Skin of body (tissue), 2 donors: ENCODE results near the gene ITGA1. TPM values are rescaled to one million over a fixed set of nuclear protein-coding genes. Genes with fewer than 3 reads are reported as not detected.
"Not testable (repeated sequence)": the region's sequence is repeated elsewhere in the genome, so short reads cannot be mapped to it uniquely, and the experiment has no call there.

Experiments used
- DNase-seq: peaks from one replicate; lab custom pipeline; 2025; lab: John Stamatoyannopoulos, UW
- total RNA-seq: library from RNA; depleted of rRNA; stranded (reverse); fragments of >200 nt; gene quantifications from one replicate; pipeline ENCODE4 v1.2.3, GENCODE V29; 2014

ITGA1 gene
- total RNA-seq, 1 donor from 2014 or later = 23.3 TPM

DNA sequence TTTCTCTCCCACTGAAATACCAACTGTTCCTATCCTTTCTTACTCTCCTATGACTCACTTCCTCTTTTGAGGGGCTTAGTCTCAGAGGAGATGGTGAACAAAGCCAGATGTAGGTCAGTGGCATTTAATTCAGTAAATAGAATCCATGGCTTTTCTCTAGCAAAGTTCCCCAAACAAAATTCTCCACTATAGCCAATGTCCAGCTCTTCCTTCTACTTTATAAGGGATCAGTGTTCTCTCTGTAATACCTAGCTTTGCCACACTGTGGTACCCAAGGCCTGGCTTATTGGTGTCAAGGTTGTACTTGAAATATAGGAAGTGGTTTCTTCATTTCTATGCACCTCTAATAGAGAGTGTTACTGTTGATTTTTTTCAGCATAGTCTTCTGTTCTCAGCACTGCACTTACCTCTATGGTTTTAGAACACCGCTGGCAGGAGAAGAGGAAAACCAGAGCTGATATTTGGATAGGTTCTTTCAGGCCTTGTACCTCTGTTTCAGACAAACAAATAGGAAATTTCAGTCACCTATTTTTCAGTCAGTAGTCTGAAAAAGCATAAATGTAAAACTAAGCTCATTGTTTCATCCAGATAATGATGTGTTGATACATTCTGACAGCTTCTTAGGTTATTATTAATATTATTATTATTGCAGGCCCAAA, 160.8 kb downstream of the ITGA1 start:
- peak; percentile 53 for DNase-seq

DNA sequence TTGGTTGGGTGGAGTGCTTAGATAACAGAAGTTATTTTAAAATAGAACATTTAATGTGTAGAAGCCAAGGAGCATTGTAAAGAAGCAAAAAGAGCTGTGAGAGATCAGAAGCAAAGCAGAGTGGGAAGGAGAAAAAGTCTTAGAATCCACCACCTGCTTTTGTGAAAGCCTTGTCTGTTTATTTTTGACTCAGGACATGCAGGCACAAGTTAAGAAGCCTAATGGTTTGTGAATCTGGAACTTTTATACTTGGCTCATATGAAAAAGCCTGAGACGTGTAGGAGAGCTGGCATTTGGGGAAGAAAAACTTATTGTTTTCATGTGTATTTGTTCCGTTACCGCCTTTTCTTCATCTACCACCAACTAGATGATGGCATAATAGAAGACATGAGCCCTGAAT, 163.0 kb downstream of the ITGA1 start:
- DNase-seq = no peak

DNA sequence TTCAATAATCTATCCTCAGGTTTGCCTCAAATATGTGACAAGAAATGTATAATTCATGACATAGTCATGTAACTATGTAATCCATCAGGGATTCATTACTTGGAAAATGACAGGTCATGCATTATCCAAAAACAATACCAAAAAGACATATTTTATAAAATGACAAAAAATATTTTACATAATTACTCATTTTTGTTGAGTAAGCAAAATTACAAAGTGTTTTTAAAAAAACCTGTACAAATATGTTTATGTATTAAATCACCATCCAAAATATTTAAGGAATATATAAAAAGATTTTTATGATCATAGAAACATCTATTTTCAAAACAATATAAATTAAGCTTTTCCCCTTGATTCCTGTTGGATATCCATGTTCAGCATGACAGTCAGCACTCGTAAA, 164.8 kb downstream of the ITGA1 start:
- DNase-seq = no peak

DNA sequence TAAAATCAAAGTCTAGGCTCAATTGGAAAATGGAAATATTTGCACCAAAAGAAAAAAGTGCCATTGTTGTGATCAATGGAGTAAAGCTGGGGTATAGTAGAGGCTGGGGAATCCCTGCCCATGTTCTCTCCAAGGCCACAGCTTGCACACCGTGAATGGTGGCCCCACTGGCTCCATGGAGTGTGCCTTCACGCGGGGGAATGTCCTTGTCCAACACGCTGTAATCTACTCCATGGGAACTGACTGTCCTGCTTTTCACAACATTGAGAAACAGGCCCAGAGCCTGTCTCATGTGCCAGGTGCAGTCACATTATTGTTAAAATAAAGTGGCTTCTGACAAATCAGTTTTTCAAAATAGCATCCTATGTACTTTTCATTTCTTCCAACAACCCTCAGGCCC, 168.3 kb downstream of the ITGA1 start:
- no peak for DNase-seq

DNA sequence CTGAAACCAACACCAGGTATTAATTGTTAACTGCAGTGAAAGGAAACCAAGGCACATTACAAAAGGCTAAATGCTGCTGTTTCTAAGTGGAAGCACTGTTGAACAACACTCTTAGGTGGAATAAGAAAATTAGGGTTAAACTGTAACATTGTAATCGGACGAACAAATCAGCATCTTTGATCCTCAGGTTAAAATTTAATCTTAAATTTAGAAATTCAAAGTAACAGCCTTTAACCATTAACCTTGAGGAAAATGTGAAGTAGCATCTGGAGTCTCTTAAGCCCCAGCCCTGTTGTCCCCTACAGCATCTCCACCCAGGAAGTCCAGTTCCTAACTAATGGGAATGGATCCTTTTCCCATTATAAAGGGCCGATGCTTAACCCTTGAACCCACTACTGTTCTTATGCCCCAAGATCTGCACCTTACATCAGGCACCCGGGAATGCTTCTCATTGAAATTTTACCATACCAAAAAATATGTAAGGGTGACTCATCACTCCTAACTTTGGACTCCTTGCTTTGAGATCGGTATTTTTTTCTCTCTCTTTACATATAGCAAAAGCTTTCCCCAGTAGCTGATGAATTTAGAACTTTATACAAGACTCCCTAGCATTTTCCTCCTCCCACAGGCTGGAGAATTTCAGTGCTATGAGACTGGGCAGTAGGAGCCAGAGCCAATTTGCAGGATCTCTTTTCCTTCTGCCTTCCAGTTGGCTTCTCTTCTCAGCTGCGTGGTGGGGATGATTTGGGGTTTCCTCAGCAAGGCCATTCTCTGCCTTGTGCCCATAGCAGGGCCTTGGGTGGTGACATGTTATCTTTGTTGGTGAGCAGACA, 169.4 kb downstream of the ITGA1 start:
- DNase-seq = no peak

DNA sequence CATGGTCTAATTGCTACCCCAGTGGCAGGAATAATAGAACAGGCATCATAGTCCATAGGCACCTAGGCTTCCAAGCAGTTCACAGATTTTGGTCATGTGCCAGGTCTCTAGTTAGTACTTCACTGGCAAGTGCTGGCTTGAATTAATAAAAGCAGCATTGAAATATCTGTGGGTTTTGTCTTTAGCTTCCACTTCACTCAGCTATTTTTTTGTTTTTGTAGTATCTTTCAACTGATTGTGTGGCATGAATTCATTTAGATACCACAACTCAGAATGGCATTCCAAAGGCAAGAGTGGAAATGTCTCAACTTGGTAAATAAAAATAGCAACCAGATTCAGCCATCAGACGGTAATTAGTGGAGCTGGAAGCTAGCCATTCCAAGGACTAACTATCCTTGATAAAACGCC, 173.6 kb downstream of the ITGA1 start:
- no peak for DNase-seq

DNA sequence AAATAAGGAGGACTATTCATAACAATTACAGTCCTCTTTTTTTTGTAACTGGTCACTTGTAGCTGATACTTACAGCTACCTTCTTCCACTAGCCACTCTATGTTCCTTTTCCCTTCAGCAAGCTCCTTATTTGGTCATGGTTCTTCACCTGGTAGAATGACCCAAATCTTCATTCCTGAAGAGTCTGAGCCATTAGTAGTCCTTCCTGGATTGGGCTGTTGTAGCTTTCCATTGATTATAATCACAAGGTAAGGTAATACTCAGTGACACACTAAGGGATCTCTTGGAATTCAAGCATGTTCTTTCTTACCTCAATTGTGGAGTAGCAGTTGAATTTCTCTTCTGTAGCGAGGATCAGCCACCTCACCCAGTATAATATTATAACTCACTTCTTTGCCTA, 175.9 kb downstream of the ITGA1 start:
- no peak for DNase-seq

DNA sequence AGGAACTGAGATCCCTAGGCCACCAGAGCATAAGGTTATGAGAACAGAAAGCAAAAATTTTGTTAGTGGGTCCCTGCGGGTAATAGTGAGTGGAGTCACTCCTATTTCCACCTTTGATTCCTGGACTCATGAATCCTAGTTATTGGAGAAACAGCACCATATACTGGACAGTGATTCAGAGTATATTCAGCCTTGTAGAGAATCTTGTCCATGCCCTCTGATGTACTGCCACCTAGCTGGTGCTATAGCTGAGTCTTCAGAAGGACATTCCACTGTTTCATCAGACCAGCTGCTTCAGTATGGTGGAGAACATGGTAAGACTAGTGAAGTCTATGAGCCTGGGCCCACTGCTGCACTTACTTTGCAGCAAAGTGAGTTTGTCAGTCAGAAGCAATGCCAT, 176.4 kb downstream of the ITGA1 start:
- no peak for DNase-seq

DNA sequence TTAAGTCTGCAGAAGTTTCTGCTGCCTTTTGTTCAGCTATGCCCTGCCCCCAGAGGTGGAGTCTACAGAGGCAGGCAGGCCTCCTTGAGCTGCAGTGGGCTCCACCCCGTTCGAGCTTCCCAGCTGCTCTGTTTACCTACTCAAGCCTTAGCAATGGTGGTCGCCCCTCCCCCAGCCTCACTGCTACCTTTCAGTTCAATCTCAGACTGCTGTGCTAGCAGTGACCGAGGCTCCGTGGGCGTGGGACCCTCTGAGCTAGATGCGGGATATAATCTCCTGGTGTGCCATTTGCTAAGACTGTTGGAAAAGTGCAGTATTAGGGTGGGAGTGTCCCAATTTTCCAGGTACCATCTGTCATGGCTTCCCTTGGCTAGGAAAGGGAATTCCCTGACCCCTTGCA, 188.4 kb downstream of the ITGA1 start:
- DNase-seq = not testable (repeated sequence)

DNA sequence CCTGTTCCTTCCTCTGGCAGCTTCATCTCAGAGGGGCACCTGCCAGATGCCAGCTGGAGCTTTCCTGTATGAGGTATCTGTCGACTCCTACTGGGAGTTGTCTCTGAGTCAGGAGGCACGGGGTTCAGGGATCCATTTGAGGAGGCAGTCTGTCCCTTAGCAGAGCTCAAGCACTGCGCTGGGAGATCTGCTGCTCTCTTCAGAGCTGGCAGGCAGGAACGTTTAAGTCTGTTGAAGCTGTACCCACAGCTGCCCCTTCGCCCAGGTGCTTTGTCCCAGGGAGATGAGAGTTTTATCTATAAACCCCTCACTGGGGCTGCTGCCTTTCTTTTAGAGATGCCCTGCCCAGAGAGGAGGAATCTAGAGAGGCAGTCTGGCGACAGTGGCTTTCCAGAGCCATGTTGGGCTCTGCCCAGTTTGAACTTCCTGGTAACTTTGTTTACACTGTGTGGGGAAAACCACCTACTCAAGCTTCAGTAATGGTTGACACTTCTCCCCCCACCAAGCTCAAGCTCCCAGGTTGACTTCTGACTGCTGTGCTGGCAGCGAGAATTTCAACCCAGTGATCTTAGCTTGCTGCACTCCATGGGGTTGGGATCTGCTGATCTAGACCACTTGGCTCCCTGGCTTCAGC, 189.7 kb downstream of the ITGA1 start:
- DNase-seq = no peak

DNA sequence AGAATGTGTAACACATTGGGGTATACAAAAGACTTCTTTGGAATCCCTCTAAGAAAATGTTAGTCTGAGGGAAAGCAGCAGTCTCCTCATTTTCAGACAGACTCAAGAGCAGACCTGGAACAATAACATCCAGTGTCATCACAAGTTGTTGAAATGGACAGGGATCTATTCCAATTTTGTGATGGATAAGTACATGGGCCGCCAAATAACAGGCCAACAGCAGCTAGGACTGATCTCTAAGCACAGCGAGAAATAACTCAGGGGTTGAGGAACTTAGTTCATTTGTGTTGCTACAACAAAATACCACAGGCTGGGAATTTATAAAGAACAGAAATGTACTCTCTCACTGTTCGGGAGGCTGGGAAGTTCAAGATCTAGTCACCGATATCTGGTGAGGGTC, 193.8 kb downstream of the ITGA1 start:
- no peak for DNase-seq

DNA sequence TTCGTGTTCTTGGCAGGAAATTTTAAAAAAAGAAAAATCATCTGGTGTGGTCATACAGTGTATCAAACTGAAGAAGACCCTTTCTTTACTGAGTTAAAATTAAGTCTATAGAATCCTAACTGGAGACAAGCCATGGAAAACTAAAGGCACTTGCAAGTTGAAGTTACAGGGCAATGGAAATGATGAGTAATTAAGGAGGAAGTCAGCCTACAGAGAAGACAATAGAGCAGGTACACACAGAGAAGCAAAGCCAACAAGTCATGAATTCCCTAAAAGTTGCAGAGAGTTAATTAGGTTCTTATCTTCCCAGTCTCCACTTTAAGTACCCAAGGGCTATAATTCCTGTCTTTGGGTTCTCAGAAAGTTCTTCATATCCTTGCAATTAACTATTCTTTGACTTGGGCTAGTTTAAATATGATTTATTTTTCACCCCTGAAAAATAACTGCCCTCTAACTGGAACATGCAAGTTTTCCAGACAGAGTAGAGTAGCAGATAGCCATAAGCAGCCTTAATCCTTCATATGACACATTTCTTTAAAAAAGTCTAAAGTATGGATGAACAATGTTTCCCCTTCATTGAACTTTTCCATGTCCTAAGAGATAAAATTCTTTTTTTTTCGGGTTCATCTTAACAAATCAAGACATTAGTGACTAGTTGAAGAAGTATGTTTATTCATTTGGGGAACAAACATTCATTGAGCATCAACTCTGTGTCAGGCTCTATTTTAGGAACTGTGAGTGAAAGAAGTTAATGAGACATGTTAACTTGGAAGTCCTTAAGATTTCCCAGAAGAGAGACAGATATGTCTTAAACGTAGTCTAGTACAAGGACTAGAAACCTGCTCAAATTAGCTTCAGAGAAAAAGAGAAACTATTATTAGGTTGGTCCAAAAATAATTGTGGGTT, 196.3 kb downstream of the ITGA1 start:
- no peak for DNase-seq

DNA sequence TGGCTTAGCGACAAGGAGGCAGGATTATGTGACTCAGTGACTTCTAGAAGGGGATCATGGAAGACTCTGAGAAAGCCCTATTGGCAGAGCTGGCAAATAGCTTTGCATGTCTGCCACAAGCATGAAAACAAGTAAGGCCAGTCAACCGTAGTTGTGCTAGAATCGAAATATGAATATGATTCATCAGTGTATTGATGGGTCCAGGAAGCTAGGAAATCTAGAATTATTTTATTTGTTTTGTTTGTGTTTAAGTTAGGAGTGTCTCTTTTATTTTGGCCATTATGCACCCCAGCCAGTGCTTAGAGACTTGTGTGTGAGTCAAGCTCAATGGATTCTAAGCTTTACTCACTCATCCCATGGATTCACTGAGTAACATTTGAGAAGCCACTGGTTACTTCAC, 197.6 kb downstream of the ITGA1 start:
- DNase-seq = no peak

DNA sequence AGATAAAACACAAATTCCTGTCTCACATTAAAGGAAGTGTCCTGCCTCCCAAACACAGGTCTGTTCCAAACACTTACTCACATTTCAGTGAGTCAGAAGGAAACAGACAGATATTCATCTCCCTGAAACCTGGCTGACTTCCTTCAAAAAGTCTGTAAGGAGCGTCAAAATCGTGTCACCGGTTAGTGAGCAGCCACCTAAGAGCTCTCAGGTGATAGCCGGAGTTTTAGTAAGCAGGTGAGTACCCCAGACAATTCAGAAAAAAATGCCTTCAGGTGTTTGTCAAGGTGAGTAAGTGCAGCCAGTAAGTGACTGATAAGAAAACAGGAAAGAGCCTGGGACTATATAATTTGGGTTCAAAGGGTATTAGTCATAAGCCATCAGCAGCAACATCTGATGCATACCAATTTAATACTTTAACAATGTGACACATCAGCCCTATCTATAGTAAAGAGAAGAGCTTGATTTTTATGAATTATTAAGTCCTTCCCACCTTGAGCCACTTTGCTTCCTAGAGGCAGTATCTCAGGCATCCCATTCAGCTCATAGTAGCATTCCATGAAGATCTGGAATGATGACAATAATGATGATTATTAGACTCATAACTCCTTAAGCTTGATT, 200.1 kb downstream of the ITGA1 start:
- no peak for DNase-seq

DNA sequence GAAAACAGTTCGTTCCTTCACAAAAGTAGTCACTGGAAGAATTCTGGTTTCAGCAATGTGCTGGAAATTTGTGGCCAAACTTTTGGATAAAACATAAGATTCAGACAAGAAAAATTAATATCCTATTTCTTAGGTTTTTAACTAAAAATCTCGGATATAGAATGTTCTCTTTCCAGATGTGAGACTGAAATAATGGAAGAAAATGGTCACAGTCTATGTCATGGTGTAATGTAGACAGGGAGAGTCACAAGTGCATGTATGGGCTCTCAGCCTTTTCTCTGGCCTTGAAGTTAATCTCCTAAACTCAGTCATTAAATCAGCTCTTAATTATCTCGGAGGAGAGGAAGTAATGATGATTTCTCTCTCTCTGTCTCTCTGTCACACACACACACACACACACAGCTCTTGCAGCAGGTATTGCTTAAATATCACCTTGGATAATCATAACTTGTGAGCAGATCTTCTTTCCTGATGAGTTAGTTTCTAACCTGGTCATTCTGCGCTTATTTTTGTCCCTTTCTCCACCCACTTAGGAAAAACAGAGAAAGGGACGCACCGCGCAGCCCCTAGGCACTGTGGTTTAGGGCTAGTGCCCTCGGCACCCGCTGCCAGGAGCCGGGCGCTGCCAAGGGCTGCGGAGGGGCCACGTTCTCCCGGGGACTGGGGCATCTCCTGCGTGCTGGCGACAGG, 200.8 kb downstream of the ITGA1 start:
- no peak for DNase-seq

DNA sequence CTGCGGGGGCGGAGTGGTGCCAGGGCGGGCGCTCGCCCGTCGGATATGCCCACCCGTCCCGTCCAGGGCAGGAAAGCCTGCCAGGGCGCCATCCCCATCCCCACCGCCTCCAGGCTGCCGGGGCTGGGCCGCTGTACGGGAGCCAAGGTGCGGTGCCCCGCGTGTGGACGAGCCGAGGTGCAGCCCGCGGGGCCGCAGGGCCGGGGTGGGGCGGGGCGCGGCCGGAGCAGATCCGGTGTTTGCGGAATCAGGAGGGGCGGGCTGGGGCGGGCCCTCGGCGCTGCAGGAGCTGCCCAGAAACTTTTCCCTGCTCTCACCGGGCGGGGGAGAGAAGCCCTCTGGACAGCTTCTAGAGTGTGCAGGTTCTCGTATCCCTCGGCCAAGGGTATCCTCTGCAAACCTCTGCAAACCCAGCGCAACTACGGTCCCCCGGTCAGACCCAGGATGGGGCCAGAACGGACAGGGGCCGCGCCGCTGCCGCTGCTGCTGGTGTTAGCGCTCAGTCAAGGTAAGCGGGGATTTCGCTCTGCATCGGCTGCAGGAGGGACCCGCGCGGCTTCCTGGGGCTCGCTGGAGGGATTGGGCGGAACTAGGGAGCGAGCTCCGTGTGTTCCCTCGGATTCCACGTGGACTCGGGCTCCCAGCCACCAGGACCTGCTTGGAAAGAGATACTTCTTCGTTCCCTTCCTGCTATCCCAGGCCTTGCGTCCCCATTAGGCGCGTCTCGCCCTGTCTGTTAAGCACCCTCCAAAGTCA, 201.5 kb downstream of the ITGA1 start, which contains the start of gene ITGA2:
TSS of gene ITGA2 (plus strand) at position 328 of the 756 bp plus-strand sequence. CDS start at position 445, 117 bp downstream.
- DNase-seq = peak; percentile 12

DNA sequence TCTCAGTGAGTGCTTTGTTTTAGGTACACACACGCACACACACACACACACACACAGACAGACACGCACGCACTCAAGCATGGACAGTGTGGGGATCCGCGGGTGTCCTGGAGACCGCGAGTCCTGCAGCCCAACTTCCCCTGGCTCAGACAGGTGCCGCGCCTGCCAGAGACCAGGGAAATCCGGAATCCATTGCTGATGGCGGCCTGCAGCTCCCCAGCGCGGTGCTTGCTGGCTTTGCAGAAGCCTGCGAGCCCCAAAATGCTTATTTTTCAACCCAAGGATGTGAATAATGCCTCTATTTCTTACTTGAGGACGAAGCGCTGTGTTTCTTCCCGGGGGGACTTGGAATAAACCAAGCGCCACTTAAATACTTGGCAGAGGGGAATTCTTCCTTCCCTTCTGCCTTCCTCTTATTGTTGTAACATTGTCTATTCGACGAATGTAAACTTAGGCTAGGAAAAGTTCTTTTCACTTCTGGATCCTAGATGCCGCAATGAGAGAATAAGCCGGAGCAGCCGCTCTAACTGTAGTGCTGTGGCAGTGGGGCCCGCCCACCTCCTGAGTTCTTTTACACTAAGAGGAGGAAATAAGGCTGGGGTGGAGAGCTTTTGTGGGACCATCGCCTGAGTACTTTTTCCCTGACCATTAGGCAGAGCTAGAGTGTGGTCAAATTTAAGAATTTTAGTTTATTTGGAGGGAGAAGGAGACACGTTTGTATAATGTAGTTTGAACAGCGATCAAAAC, 202.2 kb downstream of the ITGA1 start:
- DNase-seq = peak; percentile 18

DNA sequence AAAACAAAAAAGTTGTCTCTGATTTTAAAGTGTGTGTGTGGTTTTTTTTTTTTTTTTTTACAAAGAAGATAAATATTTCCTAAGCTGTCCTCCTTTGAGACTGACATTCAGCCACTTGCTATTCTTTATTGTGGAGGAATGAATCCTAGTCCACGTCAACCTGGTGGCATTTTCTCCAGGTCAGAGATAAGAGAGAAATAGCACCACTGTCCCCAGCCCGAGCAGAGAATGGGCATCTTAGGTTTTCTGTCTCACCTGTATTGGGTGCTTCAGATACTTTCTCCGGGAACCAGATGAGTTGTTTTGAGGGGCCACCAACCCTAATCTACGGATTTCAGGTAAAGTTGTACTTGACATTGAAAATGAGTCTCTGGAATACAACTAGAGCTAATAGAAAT, 202.8 kb downstream of the ITGA1 start:
- no peak for DNase-seq

DNA sequence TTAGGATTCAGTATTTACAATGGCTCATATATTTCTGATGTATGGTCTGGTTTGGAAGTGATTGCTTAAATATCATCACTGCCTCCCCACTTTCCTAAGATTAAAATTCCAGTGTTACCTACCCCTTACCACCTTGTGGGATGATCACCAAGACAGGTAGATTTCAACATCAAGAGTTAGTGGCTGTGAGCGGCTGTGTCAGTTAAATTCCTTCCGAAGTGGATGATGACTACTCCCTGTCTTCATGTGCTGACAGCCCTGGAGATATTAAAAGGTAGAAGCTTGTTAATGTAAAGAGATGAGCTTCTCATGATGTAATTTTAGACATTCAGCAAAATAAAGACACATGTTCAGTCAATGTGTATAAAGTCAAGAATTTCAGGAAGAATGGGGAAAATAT, 205.7 kb downstream of the ITGA1 start:
- no peak for DNase-seq
